ENCODE measurements around the gene LMO1. TPM values are rescaled to one million over a fixed set of nuclear protein-coding genes. Genes with fewer than 3 reads are reported as not detected.

Gene LMO1
- total and polyA plus RNA-seq, 2 of the 8 experiments (the other 6 are each of a cell fraction or from before 2014, with no cell fraction given) = 0.17 TPM; not detected in 1

GRCh38 chr11:8206251-8207079 lies 57.2 kb downstream of the LMO1 start:
- WGBS, 2 experiments (ENCODE audit: extremely low coverage in 1 of 2, insufficient coverage in 1 of 2, insufficient read length in 1 of 2, insufficient replicate concordance in 2 of 2, low coverage in 1 of 2, low lambda C conversion rate in 2 of 2, missing lambda C conversion rate in 1 of 2) = 86% methylated on average over 29 of the region's 31 CpGs; no CpG with 5 or more reads in 1 of the 2 experiments
- Histone ChIP-seq H3K79me2 (ENCODE audit: control insufficient read depth in 1 of 2, insufficient read depth in 2 of 2, low read length in 2 of 2) (no peaks in the 10 kb centered on the region), H2BK20ac (ENCODE audit: low read length) (no peak overlapping the region), H4K8ac (ENCODE audit: extremely low read depth, insufficient read depth, low read length) (peak overlapping the region; percentile 87; the same call in 1 of the 2 replicates), H3K4me1 (replicated peaks in 1 of 4; ENCODE audit: control insufficient read depth in 3 of 4, insufficient read depth in 4 of 4, low read length in 3 of 4) (peaks cover 0 to 7% (median 0%) of the 10 kb centered on the region in 4 experiments; a peak in 1 of 7 replicates), H3K14ac (ENCODE audit: insufficient read length) (no peak overlapping the region), H2BK15ac (ENCODE audit: low read length) (0 out of 2 replicates have a peak overlapping the region, but pooled peaks have one; percentile 2), H4K91ac (replicated peaks; ENCODE audit: insufficient read length, low read length) (no peak overlapping the region), H4K5ac (ENCODE audit: insufficient read length, low read depth, low read length) (no peak overlapping the region), H2AFZ (ENCODE audit: low read length) (peak overlapping the region; percentile 77; the same call in 1 of the 2 replicates), H4K20me1 (replicated peaks in 1 of 2; ENCODE audit: control insufficient read depth in 1 of 2, insufficient read depth in 2 of 2, low read length in 2 of 2) (no peaks in the 10 kb centered on the region), H3K56ac (replicated peaks; ENCODE audit: insufficient read length, low read depth, low read length) (no peak overlapping the region), H2BK120ac (replicated peaks; ENCODE audit: low read depth, low read length) (no peak overlapping the region), H3K79me1 (ENCODE audit: low read depth, low read length) (no peaks in the 10 kb centered on the region; the same call in 1 of the 2 replicates), H3K4me2 (ENCODE audit: insufficient read depth in 1 of 2, low read depth in 2 of 2, low read length in 2 of 2) (no peak overlapping the region), H3K36me3 (ENCODE audit: control insufficient read depth in 2 of 4, insufficient read depth in 4 of 4, low read length in 3 of 4) (no peaks in the 10 kb centered on the region), H3K23ac (ENCODE audit: insufficient read length) (no peak overlapping the region), H3K9me3 (ENCODE audit: insufficient read depth in 2 of 2, low read depth in 1 of 2, low read length in 1 of 2) (no peaks in the 10 kb centered on the region), H3K27ac (ENCODE audit: low read depth, low read length) (no peak overlapping the region), H3K9ac (replicated peaks in 1 of 4; ENCODE audit: extremely low read depth in 1 of 4, low read depth in 3 of 4, low read length in 3 of 4) (no peak overlapping the region), H3K4me3 (ENCODE audit: extremely low read depth in 1 of 4, insufficient read depth in 2 of 4, low read depth in 3 of 4, low read length in 4 of 4) (no peak overlapping the region), H2BK5ac (ENCODE audit: low read depth, low read length) (no peak overlapping the region), H2BK12ac (ENCODE audit: low read depth, low read length) (no peak overlapping the region), H3K4ac (replicated peaks; ENCODE audit: insufficient read length, low read depth, low read length) (no peak overlapping the region), H3K18ac (ENCODE audit: extremely low read depth, low read length) (no peak overlapping the region), H3K27me3 (replicated peaks in 1 of 4; ENCODE audit: control insufficient read depth in 3 of 4, extremely low read depth in 1 of 4, insufficient read depth in 3 of 4, low read length in 3 of 4) (no peaks in the 10 kb centered on the region), H2AK5ac (ENCODE audit: low read depth, low read length) (no peak overlapping the region), H3K23me2 (ENCODE audit: low read depth, low read length) (no peaks in the 10 kb centered on the region)
- DNase-seq (ENCODE audit: low read depth in 1 of 2, low spot score in 2 of 2) (peak in 1 of 2 experiments; percentile 49), FAIRE-seq (no peak)
- ChIA-PET CTCF (ENCODE audit: partially characterized antibody) (interaction anchor here (0.6 to 21.8 kb wide), 10 partner anchors 7 to 173 kb away, joined by 3 to 342 read pairs (median 4); partner anchors contain the start of gene LMO1), POLR2A (ENCODE audit: partially characterized antibody) (interaction anchor here (0.8 to 1.5 kb wide), 4 partner anchors 12 to 479 kb away, joined by 3 to 4 read pairs (median 3); no protein-coding TSS in a partner anchor)
